Thymus (tissue), 11 donors: ENCODE data around the gene LETM1. TPM values are rescaled to one million over a fixed set of nuclear protein-coding genes. Genes with fewer than 3 reads are reported as not detected.

Experiments used
- DNase-seq, 9 donors: peaks; one replicate each; pipeline ENCODE4 v3.0.0-alpha.2; 2013; ENCODE audit warnings: low spot score in 9 of 9, low read depth in 6 of 9, missing footprints in 1 of 9
- H3K27ac ChIP-seq, 2 donors: one replicate each; pipeline ENCODE4 v1.5.1; 2013; ENCODE audit warnings: control low read depth in 1 of 2, low read depth in 1 of 2, low read length in 1 of 2, mild to moderate bottlenecking in 1 of 2, moderate library complexity in 1 of 2
- H3K27me3 ChIP-seq, 2 donors: one replicate each; pipeline ENCODE4 v1.5.1; 2013; ENCODE audit warnings: low read length in 1 of 2; ENCODE audit not compliant: control insufficient read depth in 2 of 2, insufficient read depth in 1 of 2
- H3K36me3 ChIP-seq, 2 donors: one replicate each; pipeline ENCODE4 v1.5.1; 2013; ENCODE audit warnings: low read length in 1 of 2, mild to moderate bottlenecking in 1 of 2, moderate library complexity in 1 of 2; ENCODE audit not compliant: control insufficient read depth in 2 of 2, insufficient read depth in 2 of 2
- H3K4me1 ChIP-seq, 2 donors: one replicate each; pipeline ENCODE4 v1.5.1; 2013; ENCODE audit warnings: low read length in 2 of 2; ENCODE audit not compliant: control insufficient read depth in 2 of 2, insufficient read depth in 2 of 2
- H3K4me3 ChIP-seq, 2 donors: one replicate each; pipeline ENCODE4 v1.5.1; 2013; ENCODE audit warnings: low read length in 2 of 2, control low read depth in 1 of 2, mild to moderate bottlenecking in 1 of 2
- H3K9me3 ChIP-seq, 2 donors: one replicate each; pipeline ENCODE4 v1.5.1; 2013; ENCODE audit warnings: low read length in 1 of 2, mild to moderate bottlenecking in 1 of 2; ENCODE audit not compliant: control insufficient read depth in 2 of 2, insufficient read depth in 1 of 2
- WGBS: extraction: QIAGEN DNeasy Blood & Tissue Kit; methylation state at CpG from one replicate; pipeline ENCODE4 v1.1.7; 2013; 5-methylcytosine and 5-hydroxymethylcytosine counted together
- polyA plus RNA-seq: library from polyadenylated mRNA; stranded (reverse); fragments of 200-250 nt; gene quantifications from one replicate; pipeline ENCODE4 v1.2.3, GENCODE V29; 2013
- total RNA-seq: library from RNA; stranded (reverse); fragments of 120-200 nt; gene quantifications from one replicate; pipeline ENCODE4 v1.2.4, GENCODE V29; 2013
- donor health status: healthy.

The LETM1 gene
- total and polyA plus RNA-seq, 2 donors = 16.8 to 68.3 TPM

DNA sequence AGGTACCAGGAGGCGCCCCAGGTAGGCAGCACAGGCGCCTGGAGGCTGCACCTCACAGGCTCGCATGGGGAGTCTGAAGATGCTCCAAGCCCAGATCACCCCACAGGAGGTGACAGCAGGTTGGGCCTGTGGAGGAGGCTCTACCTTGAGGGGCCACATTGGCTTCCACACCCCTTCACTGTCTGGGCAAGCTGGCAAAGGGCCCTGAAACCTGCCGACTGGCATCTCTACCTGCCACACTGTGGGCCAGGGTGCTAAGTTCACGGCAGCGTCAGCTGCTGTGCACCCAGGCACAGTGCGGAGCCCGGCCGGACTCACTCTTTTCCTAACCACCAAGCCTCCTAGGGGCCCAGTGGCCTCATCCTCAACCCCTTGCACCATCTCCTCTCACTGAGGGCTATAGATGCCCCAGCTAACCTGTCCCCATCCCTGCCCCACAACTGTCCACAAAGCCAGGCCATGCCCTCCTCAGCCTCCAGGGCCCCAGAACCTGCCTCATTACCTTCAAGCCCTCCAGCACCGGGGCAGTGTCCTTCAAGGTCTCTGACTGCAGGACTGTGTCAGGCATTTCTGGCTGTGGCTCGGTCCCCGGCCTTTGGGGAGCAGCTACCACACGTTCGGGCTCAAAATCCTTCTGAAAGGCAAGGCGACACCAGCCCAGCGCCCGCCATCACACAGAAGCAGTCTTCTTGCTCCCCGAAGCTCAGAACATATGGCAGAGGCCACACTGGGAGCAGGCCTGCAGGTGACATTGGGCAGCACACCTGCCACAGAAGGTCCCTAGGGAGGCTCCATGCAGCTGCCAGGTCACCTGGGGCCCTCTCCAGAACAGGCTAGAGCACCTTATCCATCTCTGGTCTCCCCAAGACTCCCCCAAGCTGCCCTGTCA, 34.0 kb downstream of the LETM1 start:
- Histone ChIP-seq H3K4me1 (no peaks in the 10 kb centered on the region), H3K27me3 (no peaks in the 10 kb centered on the region), H3K9me3 (no peaks in the 10 kb centered on the region), H3K36me3 (peaks cover 86 to 97% of the 10 kb centered on the region in 2 donors), H3K27ac (no peak overlapping the region), H3K4me3 (no peak overlapping the region)
- 97% methylated on average over 18 of the region's 18 CpGs for WGBS
- no peak for DNase-seq

DNA sequence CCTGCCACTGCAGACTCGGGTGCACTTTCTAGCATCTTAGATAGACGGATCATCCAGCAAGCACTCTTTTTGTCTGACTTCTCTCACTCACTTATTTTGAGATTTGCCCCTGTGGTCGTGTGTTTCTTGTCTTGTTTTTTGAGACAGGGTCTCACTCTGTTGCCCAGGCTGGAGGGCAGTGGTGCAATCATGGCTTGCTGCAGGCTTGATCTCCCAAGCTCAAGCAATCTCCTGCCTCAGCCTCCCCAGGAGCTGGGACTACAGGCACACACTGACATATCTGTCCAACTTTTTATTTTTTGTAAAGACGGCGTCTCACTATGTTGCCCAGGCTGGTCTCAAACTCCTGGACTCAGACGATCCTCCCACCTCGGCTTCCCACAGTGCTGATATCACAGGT, 36.1 kb downstream of the LETM1 start:
- WGBS = 97% methylated on average over 7 of the region's 7 CpGs
- H3K9me3 ChIP-seq = no peaks in the 10 kb centered on the region
- no peak overlapping the region for H3K4me3 ChIP-seq
- peaks cover 86 to 97% of the 10 kb centered on the region in 2 donors for H3K36me3 ChIP-seq
- H3K4me1 ChIP-seq = peaks cover 0 to 12% of the 10 kb centered on the region in 2 donors
- no peaks in the 10 kb centered on the region for H3K27me3 ChIP-seq
- no peak for DNase-seq
- H3K27ac ChIP-seq = no peak overlapping the region

DNA sequence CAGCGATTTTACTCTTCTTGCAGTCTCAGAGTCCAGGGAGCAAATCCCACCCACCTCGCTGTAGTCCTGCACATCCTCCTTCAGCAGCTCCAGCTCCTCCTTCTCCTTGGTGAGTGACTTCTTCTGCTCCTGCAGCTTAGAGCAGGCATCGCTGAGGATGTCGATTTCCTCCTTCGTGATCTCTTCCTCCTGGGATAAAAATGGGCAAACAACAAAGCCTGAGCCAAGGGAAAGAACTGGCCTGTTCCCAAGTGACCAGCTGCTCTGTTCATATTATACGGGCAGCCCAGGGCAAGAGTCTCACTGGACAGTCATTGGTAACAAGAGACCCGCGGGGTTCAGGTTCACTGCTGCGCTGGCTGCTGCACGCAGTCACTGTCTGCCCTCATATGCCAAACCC, 36.7 kb downstream of the LETM1 start:
- H3K4me1 ChIP-seq = peaks cover 0 to 12% of the 10 kb centered on the region in 2 donors
- no peak overlapping the region for H3K4me3 ChIP-seq
- H3K27ac ChIP-seq = no peak overlapping the region
- no peak for DNase-seq
- WGBS = 96% methylated on average over 10 of the region's 10 CpGs
- H3K9me3 ChIP-seq = no peaks in the 10 kb centered on the region
- peaks cover 87 to 97% of the 10 kb centered on the region in 2 donors for H3K36me3 ChIP-seq
- no peaks in the 10 kb centered on the region for H3K27me3 ChIP-seq

DNA sequence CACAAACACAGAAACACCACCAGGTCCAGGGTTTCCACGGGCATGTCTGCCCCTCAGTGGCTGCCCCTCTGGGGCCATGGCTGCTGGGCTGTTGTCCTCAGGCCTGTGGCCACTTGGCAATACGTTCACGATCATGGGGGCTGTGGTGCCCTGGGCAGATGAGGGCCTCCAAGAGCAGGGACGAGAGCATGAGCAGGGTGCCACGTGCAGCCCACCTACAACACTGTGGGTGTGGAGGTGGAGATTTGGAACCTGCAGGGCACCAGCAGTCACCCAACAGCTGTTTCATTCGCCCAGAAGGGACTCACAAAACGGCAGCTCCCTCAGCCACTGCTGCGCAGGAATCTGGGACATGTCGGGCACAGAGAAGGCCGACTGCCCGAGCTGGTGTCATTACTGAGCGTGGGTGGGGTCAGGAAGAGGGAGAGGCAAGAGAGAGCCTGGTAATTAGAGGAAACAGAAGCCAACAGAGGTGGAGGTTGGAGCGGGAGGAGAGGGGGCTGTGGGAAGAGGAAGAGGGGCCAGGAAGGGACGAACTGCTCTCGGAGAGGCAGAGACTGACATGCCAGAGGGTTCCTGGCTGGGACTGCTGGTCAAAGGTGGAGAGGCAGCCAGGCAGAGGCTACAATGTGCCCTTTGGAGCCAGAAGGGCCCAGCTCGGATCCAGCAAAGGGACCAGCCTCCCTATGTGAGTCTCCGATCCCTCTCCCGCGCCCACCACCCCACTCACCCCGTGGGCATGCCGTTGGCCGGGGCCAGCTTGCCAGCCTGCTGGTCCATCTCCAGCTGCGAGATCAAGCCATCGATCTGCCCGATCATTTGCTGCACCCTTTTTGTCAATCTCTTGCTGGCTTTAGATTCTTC, 39.7 kb downstream of the LETM1 start:
- WGBS = 96% methylated on average over 25 of the region's 25 CpGs
- no peaks in the 10 kb centered on the region for H3K27me3 ChIP-seq
- peaks cover 0 to 12% of the 10 kb centered on the region in 2 donors for H3K4me1 ChIP-seq
- no peak overlapping the region for H3K27ac ChIP-seq
- H3K4me3 ChIP-seq = no peak overlapping the region
- H3K36me3 ChIP-seq = peaks cover 81 to 92% of the 10 kb centered on the region in 2 donors
- no peak for DNase-seq
- H3K9me3 ChIP-seq = no peaks in the 10 kb centered on the region

DNA sequence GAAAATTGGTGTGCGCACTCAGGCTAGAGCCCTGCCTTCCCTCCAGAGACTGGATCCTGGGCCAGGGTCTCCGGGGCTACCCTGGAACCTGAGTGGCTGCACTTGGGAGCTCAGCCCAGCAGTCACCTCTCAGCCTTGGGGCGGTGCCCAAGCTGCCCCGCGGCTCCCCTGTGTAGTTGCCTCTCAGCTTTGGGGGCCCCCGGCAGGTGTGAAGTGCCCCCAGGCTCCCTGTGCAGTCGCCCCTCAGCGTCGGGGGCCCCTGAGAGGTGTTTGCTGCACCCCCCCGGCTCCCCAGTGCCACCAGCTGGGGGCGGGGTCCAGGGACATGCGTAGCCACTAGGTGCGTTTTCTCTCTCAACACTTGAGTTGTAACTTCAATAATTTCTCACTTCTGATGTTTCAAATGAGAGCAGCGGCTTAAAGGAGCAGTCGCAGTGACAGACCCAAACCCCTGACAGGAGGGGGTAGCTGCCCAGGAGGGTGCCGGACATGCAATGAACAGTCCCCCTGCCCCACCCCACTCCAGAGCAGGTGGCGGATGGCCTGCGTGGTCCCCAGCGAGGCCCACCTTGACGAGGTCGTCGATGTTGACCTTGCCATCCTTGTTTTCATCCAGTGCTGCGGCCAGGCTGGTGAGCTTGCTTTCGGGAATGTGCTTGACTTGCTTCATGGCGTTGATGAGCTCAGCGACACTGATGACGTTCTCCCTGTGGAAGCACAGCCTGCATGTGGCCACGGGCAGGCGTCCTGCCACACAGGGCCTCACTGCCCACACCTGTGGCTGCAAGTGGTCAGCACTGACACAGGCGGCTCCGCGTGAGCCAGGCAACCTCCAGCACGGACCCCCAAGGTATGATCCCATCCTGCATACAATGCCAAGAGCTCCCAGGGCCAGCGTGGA, 40.6 kb downstream of the LETM1 start:
- 97% methylated on average over 34 of the region's 34 CpGs for WGBS
- Histone ChIP-seq H3K4me1 (peaks cover 0 to 18% of the 10 kb centered on the region in 2 donors), H3K4me3 (no peak overlapping the region), H3K27ac (peak overlapping the region in 1 of 2 donors; percentile 17), H3K36me3 (peaks cover 85 to 95% of the 10 kb centered on the region in 2 donors), H3K9me3 (no peaks in the 10 kb centered on the region), H3K27me3 (no peaks in the 10 kb centered on the region)
- no peak for DNase-seq

DNA sequence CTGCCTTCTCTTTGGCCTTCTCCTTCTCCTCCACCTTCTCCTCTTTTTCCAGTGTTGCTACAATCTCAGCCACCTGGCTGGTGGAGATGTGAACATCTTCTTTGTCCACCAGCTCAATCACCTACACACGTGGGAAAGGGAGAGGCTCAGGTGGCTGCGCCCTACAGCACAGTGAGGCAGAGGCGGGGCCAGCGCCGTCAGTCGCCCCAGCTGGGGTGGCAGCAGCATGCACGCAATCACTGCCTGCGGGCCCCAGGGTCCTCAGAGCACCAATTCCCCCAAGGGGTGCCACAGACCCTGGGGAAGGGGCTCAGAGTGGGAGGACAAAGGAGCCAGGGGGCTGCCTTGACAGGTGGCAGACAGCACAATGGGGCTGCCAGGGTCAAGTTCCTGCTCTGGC, 41.5 kb downstream of the LETM1 start:
- peaks cover 77 to 93% of the 10 kb centered on the region in 2 donors for H3K36me3 ChIP-seq
- H3K9me3 ChIP-seq = no peaks in the 10 kb centered on the region
- peaks cover 0 to 25% of the 10 kb centered on the region in 2 donors for H3K4me1 ChIP-seq
- WGBS = 98% methylated on average over 8 of the region's 8 CpGs
- H3K4me3 ChIP-seq = no peak overlapping the region
- no peaks in the 10 kb centered on the region for H3K27me3 ChIP-seq
- DNase-seq = no peak
- peak overlapping the region in 1 of 2 donors; percentile 32 for H3K27ac ChIP-seq

DNA sequence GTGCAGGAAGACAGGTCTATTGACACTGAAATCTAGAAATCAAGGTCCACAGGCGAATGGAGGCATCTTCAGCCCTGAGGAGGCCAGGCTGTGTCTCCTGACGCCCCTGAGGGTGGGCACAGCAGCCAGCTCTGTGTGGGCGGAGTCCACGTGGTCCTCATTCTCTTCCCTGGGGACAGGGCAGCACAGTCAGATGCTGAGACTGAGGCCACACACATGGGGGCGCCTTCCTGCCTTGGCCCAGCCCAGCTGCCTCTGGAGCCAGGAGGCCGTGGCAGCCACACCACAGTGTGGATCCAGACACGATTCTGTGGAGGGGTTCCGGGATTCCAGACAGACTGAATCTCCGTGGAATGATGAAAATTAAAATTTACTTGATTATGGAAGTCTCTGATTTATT, 42.0 kb downstream of the LETM1 start:
- no peak overlapping the region for H3K4me3 ChIP-seq
- peaks cover 0 to 25% of the 10 kb centered on the region in 2 donors for H3K4me1 ChIP-seq
- H3K36me3 ChIP-seq = peaks cover 72 to 88% of the 10 kb centered on the region in 2 donors
- H3K27ac ChIP-seq = no peak overlapping the region
- H3K9me3 ChIP-seq = no peaks in the 10 kb centered on the region
- DNase-seq = no peak
- H3K27me3 ChIP-seq = no peaks in the 10 kb centered on the region
- WGBS = 83% methylated on average over 9 of the region's 9 CpGs

DNA sequence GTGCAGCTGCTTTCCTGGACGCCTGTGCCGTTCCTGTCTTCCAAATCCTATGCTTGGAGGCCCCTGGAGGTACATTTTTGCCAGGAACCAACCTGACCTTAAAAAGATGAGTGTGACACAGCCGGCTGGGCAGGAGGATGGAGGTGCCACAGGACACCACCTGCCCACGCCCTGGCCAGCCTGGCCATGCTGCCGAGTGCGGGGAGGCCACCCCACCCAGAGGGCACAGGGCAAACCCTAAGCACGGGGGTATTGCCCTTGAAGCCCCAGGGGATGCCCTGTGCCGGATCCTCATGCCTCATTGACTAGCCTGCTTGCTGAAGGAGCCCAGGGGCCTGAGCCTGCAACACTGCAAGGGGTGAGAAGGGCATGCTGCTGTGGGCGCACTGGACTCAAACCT, 42.7 kb downstream of the LETM1 start:
- Histone ChIP-seq H3K9me3 (no peaks in the 10 kb centered on the region), H3K27me3 (no peaks in the 10 kb centered on the region), H3K4me1 (peaks cover 0 to 25% of the 10 kb centered on the region in 2 donors), H3K4me3 (no peak overlapping the region), H3K27ac (peak overlapping the region in 1 of 2 donors; percentile 41), H3K36me3 (peaks cover 72 to 81% of the 10 kb centered on the region in 2 donors)
- WGBS = 95% methylated on average over 9 of the region's 9 CpGs
- no peak for DNase-seq
